Measurements from ENCODE around the gene FGF5.
A peak's percentile ranks its signal among the peaks of the same experiment; 100 is the strongest.
"Not testable (repeated sequence)": the region's sequence is repeated elsewhere in the genome, so short reads cannot be mapped to it uniquely, and the experiment has no call there.

Gene FGF5

GRCh38 chr4:80255329-80256095 is 11.0 kb upstream of the FGF5 start:
- DNase-seq = no peak

DNA sequence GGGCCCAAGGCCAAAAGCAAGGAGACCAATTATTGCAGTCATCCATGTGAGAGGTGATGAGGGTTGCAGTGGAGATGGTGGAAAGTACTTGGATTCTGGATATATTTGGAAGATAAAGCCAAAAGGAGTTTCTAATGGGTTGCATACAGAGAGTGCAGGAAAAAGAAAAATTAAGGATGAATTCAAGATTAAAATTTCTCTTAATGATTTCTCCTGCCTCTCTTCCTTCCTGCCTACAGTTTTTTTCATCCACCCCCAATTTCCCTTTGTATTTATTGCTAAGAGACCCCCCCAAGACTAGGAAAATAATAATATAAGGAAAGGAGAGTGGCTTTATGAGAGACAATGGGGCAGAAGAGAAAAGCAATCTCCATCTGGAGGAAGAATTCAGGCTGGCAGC is 8.6 kb upstream of the FGF5 start:
- DNase-seq = peak; percentile 7

DNA sequence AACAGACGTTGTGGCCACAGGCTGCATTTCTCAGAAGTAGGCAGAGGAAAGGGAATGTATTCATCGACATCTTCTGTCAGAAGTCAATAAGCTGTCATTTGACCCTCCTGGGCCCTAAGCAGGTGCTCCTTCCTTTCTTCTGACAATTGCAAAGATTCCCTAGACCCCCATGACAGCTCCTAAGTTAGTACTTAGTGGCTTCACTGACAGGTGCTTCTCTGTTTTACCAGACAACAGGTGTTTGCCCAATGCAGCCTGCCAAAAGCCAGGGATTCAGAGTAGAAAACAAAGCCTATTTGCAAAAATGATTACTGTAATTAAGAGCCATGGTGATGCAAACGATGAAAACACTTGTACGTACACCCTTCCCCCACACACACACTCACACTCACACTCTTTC is 7.5 kb upstream of the FGF5 start:
- peak; percentile 56 for DNase-seq

GRCh38 chr4:80259817-80260216 is 6.6 kb upstream of the FGF5 start:
- no peak for DNase-seq

DNA sequence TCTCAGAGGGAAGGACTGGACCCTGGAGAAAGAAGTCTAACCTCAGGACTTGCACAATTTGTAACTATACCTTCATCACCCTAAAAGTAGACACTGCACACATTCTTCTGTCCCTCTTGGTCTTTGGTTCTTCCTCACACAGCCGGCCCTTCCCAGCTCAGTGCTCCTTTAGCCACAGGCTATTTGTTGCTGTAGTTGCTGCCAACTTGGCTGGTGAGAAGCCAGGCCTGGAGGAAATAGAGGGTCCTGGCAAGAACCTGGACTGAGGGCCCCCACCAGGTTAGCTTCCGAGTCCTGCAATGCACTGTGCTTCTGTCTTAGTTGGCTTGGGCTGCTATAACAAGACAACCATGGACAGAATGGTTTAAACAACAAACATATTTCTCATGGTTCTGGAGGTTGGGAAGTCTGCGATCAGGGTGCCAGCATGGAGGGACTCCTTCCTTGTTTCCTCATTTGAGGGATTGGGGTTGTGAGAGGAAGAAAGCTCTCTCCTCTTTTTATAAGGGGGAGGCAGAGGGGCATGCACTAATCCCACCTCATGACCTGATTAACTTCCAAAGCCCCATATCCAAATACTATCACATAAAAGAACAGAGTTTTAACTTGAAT is 4.4 kb upstream of the FGF5 start:
- no peak for DNase-seq

GRCh38 chr4:80263541-80264351 is 2.7 kb upstream of the FGF5 start:
- DNase-seq = no peak

DNA sequence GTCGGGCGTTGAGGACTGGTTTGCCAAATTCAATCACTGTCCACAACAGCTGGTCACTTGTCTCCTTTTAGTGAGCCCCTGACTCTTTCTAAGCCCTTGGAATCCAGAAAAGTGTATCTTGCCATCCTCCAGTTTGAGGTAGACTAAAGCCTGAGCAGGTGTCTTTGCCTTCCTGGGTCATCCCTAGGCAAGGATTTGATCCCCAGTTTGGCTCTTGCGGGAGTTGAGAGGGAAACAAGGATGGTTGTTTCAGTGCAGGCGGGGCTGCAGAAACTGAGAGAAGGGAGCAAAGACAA is 2.2 kb upstream of the FGF5 start:
- DNase-seq = no peak

DNA sequence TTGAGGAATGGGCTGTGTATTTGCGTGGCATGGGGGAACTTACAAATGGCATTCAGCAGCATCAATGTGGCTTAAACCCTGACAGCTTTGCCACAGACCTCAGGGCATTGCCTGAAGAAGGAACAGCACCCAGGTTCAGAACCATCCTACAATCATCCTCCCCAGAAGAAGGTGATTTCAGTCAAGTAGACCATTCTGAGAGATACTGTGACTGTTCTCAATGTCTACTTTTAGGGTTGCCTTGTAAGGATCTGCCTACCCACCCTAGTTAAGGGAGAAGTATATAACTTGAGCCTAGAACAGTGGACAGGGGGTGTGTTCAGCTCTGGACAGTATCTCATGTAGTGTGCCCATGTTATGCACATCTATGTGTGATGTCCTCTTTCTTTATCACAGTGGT is 1.6 kb upstream of the FGF5 start:
- no peak for DNase-seq

DNA sequence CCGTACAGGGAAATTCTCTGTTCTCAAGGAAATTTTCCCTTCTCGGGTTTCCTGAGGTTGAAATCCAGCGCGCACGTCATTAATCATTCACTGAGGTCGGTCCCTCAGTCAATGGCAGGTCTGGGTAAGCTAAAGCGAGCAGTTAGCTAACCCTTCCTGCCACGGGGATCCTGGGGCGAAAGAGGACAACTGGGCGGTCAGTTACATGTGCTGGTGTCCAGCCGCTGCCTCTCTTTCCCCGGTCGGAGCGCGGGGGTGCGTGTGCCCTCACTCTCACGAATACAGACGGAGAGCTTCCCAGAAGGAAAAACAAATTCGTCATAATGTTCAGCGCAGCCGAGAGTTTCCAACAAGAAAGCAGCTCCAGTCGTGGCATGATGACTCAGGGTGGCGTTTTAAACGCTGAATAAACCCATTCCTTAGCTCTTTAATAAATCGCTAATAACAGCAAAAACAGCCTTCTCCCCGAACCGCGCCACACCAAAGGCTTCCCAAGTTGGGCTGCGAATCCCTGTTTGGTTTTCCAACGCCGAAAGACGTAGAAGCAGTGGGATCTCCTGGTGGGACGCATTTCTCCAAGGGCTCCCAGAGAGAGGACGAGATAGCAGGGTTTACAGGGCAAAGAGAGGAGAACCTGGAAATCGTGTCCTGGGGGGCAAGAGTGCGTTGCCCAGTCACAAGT is 752 bp upstream of the FGF5 start:
- peak; percentile 19 for DNase-seq

DNA sequence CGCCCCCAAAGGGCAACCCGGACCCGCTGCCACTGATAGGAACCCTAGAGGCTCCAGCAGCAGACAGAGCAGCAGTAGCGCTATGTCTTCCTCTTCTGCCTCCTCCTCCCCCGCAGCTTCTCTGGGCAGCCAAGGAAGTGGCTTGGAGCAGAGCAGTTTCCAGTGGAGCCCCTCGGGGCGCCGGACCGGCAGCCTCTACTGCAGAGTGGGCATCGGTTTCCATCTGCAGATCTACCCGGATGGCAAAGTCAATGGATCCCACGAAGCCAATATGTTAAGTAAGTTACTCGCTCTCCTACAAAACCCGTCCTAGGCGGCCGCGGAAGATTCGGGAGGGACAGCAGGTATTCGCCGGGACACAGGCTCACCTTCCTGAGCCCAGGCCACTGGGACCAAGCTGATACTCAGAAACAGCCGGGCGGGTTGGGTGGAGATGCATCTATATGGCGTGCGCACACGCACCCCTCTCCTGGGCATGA is 477 bp downstream of the FGF5 start:
- DNase-seq = no peak

DNA sequence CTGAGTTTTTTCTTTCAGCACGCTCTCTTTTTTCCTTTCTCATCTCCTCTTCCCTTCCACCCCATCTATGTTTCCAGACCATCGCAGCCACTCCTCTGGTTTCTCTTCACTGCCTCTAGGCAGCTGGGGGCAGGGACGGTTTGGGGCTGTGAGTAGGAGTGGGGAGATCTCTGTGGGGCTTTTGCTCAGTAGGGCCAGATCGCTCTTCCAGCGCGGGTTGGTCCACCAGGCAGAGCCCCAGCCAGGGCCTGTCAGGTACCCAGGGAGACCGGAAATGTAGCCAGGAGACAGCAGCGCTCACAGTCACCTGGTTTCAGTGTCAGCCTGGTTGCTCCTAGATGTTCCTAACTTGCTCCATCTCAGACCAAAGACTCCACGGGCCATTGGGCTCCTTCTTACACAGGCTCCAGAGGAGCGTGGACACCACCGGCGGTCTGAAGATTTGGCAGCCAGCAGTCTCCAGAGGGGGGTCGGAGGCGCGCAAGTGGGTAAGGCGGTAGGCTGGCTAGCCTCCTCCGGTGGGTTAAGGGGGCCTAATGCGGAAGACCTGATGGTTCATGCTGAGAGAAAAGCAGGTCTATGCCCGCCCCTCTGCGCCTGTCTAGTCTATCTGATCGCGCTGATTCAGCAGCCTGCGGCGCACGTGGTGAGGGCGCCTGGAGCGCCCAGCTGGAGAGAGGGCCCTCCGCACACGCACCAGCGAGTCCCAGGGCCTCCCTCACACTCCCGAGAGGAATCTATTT is 1.8 kb downstream of the FGF5 start:
- no peak for DNase-seq

- DNase-seq = no peak
Observed at GRCh38 chr4:80268936-80269335, 2.5 kb downstream of the FGF5 start.

- DNase-seq = no peak
Observed at GRCh38 chr4:80270321-80270720, 3.9 kb downstream of the FGF5 start.

- DNase-seq = no peak
Observed at GRCh38 chr4:80270868-80271267, 4.4 kb downstream of the FGF5 start.

DNA sequence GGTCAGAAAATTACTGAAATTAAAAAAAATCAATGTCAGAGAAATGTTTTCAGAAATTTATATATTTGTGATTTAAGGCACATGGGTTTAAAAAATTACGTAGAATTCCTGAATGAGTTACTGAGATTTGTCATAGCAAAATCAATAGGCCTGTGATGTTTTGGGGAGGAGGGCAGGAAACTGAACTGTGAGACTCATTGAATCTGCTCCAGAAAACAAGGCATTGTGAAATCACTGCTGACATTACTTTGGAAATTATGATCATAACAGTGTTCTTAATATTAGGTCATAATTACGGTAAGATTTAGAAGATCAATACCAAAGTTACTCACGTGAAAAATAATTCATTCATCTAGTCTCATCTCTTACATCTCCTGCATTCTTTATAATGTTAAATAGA is 5.3 kb downstream of the FGF5 start:
- no peak for DNase-seq

- DNase-seq = peak; percentile 7
Observed at GRCh38 chr4:80276931-80277330, 10.5 kb downstream of the FGF5 start.

DNA sequence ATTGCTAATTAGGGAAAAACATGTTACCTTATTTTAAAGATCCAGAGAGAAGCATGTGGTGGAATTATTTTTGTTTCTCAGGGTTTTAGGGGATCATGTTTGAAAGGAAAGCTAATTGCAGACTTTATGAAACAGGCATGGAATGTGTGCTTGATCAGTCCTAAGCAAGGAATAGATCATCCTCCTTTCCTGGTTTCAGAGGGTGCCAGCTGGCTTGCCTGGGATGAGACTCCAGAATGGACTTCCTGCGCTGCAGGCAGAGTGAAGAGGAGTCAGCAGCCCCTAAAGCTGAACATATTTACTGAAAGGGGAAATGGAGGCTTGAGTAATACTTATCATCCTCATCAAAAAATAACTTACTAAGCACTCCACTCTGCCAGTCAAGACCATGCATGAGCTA is 13.3 kb downstream of the FGF5 start:
- DNase-seq = no peak

DNA sequence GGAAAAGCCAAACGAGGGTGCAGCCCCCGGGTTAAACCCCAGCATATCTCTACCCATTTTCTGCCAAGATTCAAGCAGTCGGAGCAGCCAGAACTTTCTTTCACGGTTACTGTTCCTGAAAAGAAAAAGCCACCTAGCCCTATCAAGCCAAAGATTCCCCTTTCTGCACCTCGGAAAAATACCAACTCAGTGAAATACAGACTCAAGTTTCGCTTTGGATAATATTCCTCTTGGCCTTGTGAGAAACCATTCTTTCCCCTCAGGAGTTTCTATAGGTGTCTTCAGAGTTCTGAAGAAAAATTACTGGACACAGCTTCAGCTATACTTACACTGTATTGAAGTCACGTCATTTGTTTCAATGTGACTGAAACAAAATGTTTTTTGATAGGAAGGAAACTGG is 20.0 kb downstream of the FGF5 start:
- DNase-seq = no peak

DNA sequence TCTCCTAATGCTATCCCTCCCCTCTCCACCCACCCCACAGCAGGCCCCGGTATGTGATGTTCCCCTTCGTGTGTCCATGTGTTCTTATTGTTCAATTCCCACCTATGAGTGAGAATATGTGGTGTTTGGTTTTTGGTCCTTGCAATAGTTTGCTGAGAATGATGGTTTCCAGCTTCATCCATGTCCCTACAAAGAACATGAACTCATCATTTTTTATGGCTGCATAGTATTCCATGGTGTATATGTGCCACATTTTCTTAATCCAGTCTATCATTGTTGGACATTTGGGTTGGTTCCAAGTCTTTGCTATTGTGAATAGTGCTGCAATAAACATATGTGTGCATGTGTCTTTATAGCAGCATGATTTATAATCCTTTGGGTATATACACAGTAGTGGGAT is 24.2 kb downstream of the FGF5 start:
- DNase-seq = not testable (repeated sequence)

- no peak for DNase-seq
Observed at GRCh38 chr4:80294206-80294605, 27.7 kb downstream of the FGF5 start.

- no peak for DNase-seq
Observed at GRCh38 chr4:80295336-80295735, 28.9 kb downstream of the FGF5 start.

DNA sequence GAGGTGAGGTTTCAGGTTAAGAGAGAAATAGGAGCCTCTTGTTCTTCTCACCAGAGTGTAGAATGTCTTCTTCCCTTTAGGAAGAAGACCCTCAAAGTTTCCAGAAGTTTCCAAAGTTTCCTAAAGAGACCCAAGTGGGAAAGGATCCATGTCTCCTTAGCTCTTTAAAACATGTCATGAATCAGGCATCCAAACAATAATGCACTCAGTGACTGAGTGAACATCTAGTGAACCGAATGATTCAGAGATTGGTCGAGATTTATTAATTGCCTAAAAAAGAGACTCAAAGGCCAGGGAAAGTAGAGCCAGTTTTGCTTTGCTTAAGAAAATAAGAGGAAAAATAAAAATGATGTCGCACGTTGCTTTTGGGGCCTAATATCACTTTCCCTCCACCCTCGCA is 29.4 kb downstream of the FGF5 start:
- DNase-seq = no peak

DNA sequence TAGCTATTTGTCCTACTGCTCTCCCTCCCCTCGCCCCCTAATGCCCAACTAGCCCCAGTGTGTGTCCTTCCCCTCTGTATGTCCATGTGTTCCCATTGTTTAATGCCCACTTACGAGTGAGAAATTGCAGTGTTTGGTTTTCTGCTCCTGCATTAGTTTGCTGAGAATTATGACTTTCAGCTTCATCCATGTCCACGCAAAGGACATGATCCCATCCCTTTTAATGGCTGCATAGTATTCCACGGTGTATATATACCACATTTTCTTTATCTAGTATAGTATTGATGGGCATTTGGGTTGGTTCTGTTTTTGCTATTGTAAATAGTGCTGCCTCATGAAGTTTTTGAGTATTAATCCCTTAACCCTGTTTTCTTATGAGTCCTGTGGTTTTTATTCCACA is 35.4 kb downstream of the FGF5 start:
- no peak for DNase-seq

Measured in NCI-H2171 treated with DMSO at 0.1 percent for 48 hours (cell line).